NCI-H2081 (cell line): ENCODE results near the gene PRM3.

Source experiments
- DNase-seq, 2 experiments: peaks; one replicate each; lab custom pipeline; 2025; lab: John Stamatoyannopoulos, UW

Gene PRM3

DNA sequence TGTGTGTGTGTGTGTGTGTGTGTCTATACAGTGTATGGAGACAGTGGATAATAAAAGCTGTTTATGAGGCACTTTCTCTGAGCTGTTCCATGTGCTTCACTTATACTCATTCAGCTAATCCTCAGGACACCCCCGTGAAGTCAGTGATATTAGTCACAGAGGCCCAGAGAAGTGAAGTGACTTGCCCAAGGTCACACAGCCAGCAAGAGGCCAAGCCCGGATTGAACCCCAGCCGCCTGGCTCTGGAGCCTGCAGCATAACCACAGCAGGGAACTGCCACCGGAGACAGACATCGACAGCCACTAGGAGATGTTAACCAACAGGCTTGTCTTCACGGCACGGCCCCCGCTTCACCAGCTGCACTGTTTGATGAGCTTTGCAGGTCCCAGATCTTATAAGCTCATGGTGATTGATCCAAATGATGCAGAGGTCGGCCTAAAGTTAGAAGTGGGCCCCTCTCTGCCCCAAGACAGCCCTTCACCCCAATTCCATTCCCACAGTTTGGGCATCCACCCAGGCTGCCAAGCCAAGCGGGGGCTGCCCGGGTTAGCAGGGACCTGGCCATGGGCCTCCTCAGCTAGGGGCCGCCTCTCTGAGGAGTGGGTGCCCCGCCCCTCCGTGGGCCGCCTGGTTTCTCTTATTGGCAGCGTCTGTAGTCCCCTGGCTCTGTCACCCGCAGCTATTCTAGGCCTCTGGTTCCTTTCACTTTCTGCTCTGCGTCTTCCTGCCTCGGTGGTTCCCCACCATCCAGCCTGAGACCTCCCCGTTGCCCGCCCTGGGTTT is 48.3 kb downstream of the PRM3 start:
- DNase-seq = no peak

DNA sequence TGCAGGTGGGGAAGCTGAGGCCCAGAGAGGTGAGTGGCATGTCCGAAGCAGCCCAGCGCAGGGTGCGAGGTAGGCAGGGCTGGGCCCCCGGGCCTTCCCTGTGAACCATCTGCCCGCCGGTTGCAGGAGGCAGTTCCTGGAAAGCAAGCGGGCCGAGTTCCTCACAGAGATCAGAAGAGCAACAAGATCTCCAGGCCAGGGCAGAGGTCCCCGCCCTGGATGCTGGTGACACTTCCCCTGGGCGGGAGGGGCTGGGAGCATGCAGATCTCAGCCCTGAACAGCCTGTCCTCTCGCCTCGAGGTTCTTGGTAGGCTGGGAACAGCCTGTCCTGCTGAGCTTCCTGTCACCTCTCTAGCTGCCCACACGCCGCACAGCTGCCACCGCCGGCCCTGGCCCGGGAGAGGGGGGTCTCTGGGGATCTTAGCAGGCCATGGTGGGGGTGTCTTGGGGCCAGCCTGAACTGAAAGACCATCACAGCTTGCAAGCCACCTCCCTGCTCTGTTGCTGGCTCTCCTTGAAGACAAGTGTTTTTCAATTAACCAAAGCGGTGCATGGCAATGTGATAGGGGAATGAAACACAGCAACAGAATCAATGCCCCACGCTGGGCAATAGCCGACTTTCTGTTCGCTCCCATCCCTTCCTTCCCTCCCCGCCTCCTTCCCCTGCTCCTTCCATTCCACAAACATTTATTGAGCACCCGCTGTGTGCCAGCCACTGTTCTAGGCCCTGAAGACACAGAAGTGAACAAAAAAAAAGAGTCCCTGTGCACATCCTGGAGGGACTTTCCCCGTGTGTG is 49.1 kb downstream of the PRM3 start:
- no peak for DNase-seq
